Measurements from ENCODE around the gene ABCD2.
"Not testable (repeated sequence)": the region's sequence is repeated elsewhere in the genome, so short reads cannot be mapped to it uniquely, and the experiment has no call there.

ABCD2 gene

GRCh38 chr12:39538679-39539104, 80.9 kb downstream of the ABCD2 start:
- no peak for DNase-seq (ENCODE audit: low spot score)

GRCh38 chr12:39533951-39534350, 85.7 kb downstream of the ABCD2 start:
- no peak for DNase-seq (ENCODE audit: low spot score)

- no peak for DNase-seq (ENCODE audit: low spot score)
Measured at GRCh38 chr12:39532448-39532847, 87.2 kb downstream of the ABCD2 start.

GRCh38 chr12:39526974-39527373, 92.6 kb downstream of the ABCD2 start:
- DNase-seq (ENCODE audit: low spot score): no peak

- not testable (repeated sequence) for DNase-seq (ENCODE audit: low spot score)
Measured at GRCh38 chr12:39522167-39522566, 97.4 kb downstream of the ABCD2 start.

- no peak for DNase-seq (ENCODE audit: low spot score)
Measured at GRCh38 chr12:39510001-39510400, 109.6 kb downstream of the ABCD2 start.

GRCh38 chr12:39505554-39505953, 114.0 kb downstream of the ABCD2 start:
- no peak for DNase-seq (ENCODE audit: low spot score)

GRCh38 chr12:39505023-39505422, 114.6 kb downstream of the ABCD2 start:
- DNase-seq (ENCODE audit: low spot score): no peak

- peak; percentile 14 for DNase-seq (ENCODE audit: low spot score)
Measured at GRCh38 chr12:39503439-39503838, 116.2 kb downstream of the ABCD2 start.

- DNase-seq (ENCODE audit: low spot score): no peak
Measured at GRCh38 chr12:39502726-39503125, 116.9 kb downstream of the ABCD2 start.

All from AG08396 (cell line).